ENCODE results near the gene COL1A1. TPM values are rescaled to one million over a fixed set of nuclear protein-coding genes. Genes with fewer than 3 reads are reported as not detected.

Gene COL1A1
- total RNA-seq, 1 experiment from 2014 or later, result 104 TPM

DNA sequence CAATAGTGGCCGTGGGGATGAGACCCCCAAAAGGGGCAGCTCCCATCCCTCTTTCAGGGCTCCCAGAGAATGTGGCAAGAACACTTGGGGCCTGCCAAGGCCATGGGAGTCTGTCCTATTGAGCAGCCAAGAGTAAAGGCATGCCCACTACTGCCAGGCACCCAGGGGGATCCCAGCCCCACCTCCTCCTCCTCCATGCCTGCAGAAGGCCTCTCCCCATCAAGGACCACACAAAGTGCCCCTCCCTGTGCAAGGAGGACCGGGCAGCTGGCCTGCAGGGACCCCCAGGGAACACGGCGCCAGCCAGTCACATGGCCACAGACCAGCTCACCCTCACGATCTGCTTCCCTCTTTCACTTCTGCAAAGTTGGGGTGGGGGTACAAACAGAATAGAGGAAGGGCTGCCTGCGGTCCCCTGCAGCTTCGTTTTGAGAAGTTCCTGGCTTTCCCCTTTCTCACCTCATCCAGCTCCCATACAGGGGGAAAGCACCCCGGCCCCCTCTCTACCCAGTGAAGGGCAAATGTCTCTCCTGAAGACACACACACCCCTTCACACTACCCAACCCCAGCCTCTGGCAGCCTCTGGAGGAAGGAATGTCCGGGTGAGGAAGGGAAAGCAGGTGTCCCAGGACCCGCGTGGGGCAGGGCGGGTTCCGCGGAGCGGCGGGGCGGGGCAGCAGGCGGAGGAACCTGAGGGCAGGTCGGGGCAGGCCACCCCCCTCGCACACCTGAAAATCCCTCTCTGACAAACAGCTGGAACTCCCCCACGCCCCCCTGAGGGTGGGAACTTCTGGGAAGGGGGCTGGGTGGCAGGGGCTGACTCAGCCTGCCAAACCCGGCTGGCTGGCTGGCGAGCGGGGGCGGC lies 53.0 kb downstream of the COL1A1 start:
- Histone ChIP-seq H3K9ac (ENCODE audit: extremely low read depth, insufficient read length, low read length) (no peak overlapping the region), H2BK120ac (ENCODE audit: low read depth, low read length, poor library complexity, severe bottlenecking) (no peak overlapping the region), H3K9me3 (ENCODE audit: control insufficient read depth, low read depth, low read length) (no peaks in the 10 kb centered on the region), H4K5ac (ENCODE audit: insufficient read length, low read depth, low read length) (no peak overlapping the region), H2BK20ac (ENCODE audit: low read depth, low read length, poor library complexity, severe bottlenecking) (no peak overlapping the region), H3K27ac (ENCODE audit: insufficient read length, low read depth, low read length) (no peak overlapping the region), H2BK12ac (ENCODE audit: insufficient read length, low read depth, low read length) (no peak overlapping the region), H2AK5ac (ENCODE audit: insufficient read length, low read length) (no peak overlapping the region), H3K18ac (ENCODE audit: insufficient read length, low read depth, low read length) (no peak overlapping the region), H3K56ac (ENCODE audit: insufficient read length, low read depth, low read length) (no peak overlapping the region), H3K4me2 (ENCODE audit: insufficient read depth, insufficient read length, low read length) (peak overlapping the region; percentile 45), H3T11ph (ENCODE audit: low read length) (no peak overlapping the region), H4K91ac (ENCODE audit: insufficient read length, low read depth, low read length) (no peak overlapping the region), H2BK5ac (ENCODE audit: insufficient read length, low read length) (no peak overlapping the region), H4K20me1 (ENCODE audit: control insufficient read depth, insufficient read depth, insufficient read length) (peaks cover 3% of the 10 kb centered on the region), H2AFZ (ENCODE audit: low read length) (no peak overlapping the region), H3K14ac (ENCODE audit: insufficient read depth, low read length) (no peak overlapping the region; the same call in 1 of the 2 replicates), H3K79me1 (ENCODE audit: insufficient read depth, low read depth, low read length, poor library complexity, severe bottlenecking) (no peaks in the 10 kb centered on the region), H3K79me2 (ENCODE audit: insufficient read depth, low read length) (no peaks in the 10 kb centered on the region), H3K23me2 (ENCODE audit: insufficient read length, low read depth, low read length, poor library complexity, severe bottlenecking) (peaks cover 25% of the 10 kb centered on the region), H2BK15ac (ENCODE audit: low read depth, low read length) (no peak overlapping the region), H4K8ac (replicated peaks; ENCODE audit: insufficient read length, low read depth, low read length) (no peak overlapping the region), H3K27me3 (ENCODE audit: insufficient read depth, low read length) (no peaks in the 10 kb centered on the region; the same call in 1 of the 2 replicates), H3K4ac (ENCODE audit: low read depth, low read length) (no peak overlapping the region), H3K23ac (ENCODE audit: insufficient read length, low read depth, low read length) (no peak overlapping the region), H3K4me1 (ENCODE audit: insufficient read depth, low read length) (peaks cover 4% of the 10 kb centered on the region; the same call in 1 of the 2 replicates)
- H3K4me3 Mint-ChIP-seq, result peak overlapping the region; percentile 75 to 78
- WGBS (ENCODE audit: extremely low coverage, insufficient read length, low lambda C conversion rate), result no CpG with 5 or more reads among the region's 25 CpGs
- no peak overlapping the region for H3K27ac Mint-ChIP-seq
- H3K27me3 Mint-ChIP-seq (ENCODE audit: low read depth), result peaks cover 13% of the 10 kb centered on the region
- no peaks in the 10 kb centered on the region for H3K9me3 Mint-ChIP-seq
- peak; percentile 62 for DNase-seq
- peaks cover 3 to 20% (median 12%) of the 10 kb centered on the region in 3 experiments; a peak in 6 of 7 replicates for H3K36me3 Mint-ChIP-seq (ENCODE audit: insufficient read depth in 1 of 3, low read depth in 3 of 3)
- TF ChIP-seq, protein P1, sequence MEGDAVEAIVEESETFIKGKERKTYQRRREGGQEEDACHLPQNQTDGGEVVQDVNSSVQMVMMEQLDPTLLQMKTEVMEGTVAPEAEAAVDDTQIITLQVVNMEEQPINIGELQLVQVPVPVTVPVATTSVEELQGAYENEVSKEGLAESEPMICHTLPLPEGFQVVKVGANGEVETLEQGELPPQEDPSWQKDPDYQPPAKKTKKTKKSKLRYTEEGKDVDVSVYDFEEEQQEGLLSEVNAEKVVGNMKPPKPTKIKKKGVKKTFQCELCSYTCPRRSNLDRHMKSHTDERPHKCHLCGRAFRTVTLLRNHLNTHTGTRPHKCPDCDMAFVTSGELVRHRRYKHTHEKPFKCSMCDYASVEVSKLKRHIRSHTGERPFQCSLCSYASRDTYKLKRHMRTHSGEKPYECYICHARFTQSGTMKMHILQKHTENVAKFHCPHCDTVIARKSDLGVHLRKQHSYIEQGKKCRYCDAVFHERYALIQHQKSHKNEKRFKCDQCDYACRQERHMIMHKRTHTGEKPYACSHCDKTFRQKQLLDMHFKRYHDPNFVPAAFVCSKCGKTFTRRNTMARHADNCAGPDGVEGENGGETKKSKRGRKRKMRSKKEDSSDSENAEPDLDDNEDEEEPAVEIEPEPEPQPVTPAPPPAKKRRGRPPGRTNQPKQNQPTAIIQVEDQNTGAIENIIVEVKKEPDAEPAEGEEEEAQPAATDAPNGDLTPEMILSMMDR (conservative IDR thresholded peaks at IDR 0.05), result no peak; the same call in 2 of the 3 replicates
- peaks cover 33 to 57% of the 10 kb centered on the region in 2 experiments for H3K4me1 Mint-ChIP-seq

Data from H9 (cell line).